Left ventricle myocardium inferior (tissue), 1 donor: ENCODE measurements around the gene PGS1. TPM values are rescaled to one million over a fixed set of nuclear protein-coding genes. Genes with fewer than 3 reads are reported as not detected.

Experiments
- DNase-seq: peaks from one replicate; pipeline ENCODE4 v3.0.0-alpha.2; 2020
- H3K27ac ChIP-seq: fragments of 200-600 bp; replicated peaks from 2 replicates; pipeline ENCODE4 v1.8.0; 2021
- H3K27me3 ChIP-seq: fragments of 200-600 bp; 2 replicates; pipeline ENCODE4 v1.8.0; 2021; ENCODE audit warnings: low read depth
- H3K36me3 ChIP-seq: fragments of 200-600 bp; 2 replicates; pipeline ENCODE4 v1.8.0; 2021
- H3K4me1 ChIP-seq: fragments of 200-600 bp; 2 replicates; pipeline ENCODE4 v1.8.0; 2021
- H3K4me3 ChIP-seq: fragments of 200-600 bp; 2 replicates; pipeline ENCODE4 v1.8.0; 2021; ENCODE audit warnings: mild to moderate bottlenecking, moderate library complexity
- H3K9me3 ChIP-seq: fragments of 200-600 bp; replicated peaks from 2 replicates; pipeline ENCODE4 v1.8.0; 2021
- CTCF ChIP-seq: fragments of 200-600 bp; IDR thresholded peaks from 2 replicates; pipeline ENCODE4 v1.8.0; 2021; ENCODE audit warnings: antibody characterized with exemption, mild to moderate bottlenecking, borderline replicate concordance
- intact Hi-C: fragments of 100-400 bp; cut with micrococcal nuclease; formaldehyde crosslinking; loops from one replicate; pipeline ENCODE4 v1.11.0; 2022
- total RNA-seq: library from RNA; stranded (reverse); fragmentation: NEBNext Ultra II Directional; extraction: Animal tissue kit (Norgen Biotek cat#: 25700); gene quantifications from one replicate; pipeline ENCODE4 v1.2.1, GENCODE V29; 2021
- donor health status: DM: no; HTN: yes; CAD: no; lungs with severe emphysema.

PGS1 gene
- total RNA-seq, 1 donor from 2014 or later, result 17.1 TPM

- H3K4me3 ChIP-seq, result peak overlapping the region; percentile 85
- peak overlapping the region; percentile 97 for H3K27ac ChIP-seq
- peaks cover 58% of the 10 kb centered on the region for H3K4me1 ChIP-seq
- TF ChIP-seq CTCF, result peak; percentile 93
- peak; percentile 92 for DNase-seq
- no peaks in the 10 kb centered on the region for H3K27me3 ChIP-seq
- peaks cover 31% of the 10 kb centered on the region for H3K36me3 ChIP-seq
- intact Hi-C loops, result loop anchor here (10.0 kb wide), 1 partner anchor 64 kb away; no protein-coding TSS in a partner anchor
- H3K9me3 ChIP-seq, result no peaks in the 10 kb centered on the region
Measured at GRCh38 chr17:78360371-78361224, 17.9 kb upstream of the PGS1 start.

- DNase-seq, result no peak
Measured at GRCh38 chr17:78361225-78361701, 17.2 kb upstream of the PGS1 start.

GRCh38 chr17:78362232-78362631 lies 16.2 kb upstream of the PGS1 start:
- no peak for TF ChIP-seq CTCF
- Histone ChIP-seq H3K36me3 (peaks cover 17% of the 10 kb centered on the region), H3K4me1 (peaks cover 56% of the 10 kb centered on the region), H3K27ac (no peak overlapping the region), H3K27me3 (no peaks in the 10 kb centered on the region), H3K9me3 (no peaks in the 10 kb centered on the region), H3K4me3 (no peak overlapping the region)
- intact Hi-C loops, result loop anchor here (10.0 kb wide), 1 partner anchor 63 kb away; no protein-coding TSS in a partner anchor
- DNase-seq, result no peak

More at GRCh38 chr17:78361225-78361701, 17.2 kb upstream of the PGS1 start:
- intact Hi-C loops, result loop anchor here (10.0 kb wide), 1 partner anchor 64 kb away; no protein-coding TSS in a partner anchor
- Histone ChIP-seq H3K27ac (peak overlapping the region; percentile 97), H3K27me3 (no peaks in the 10 kb centered on the region), H3K4me1 (peaks cover 58% of the 10 kb centered on the region), H3K9me3 (no peaks in the 10 kb centered on the region), H3K4me3 (no peak overlapping the region), H3K36me3 (peaks cover 26% of the 10 kb centered on the region)
- TF ChIP-seq CTCF, result no peak

GRCh38 chr17:78362671-78363070 lies 15.8 kb upstream of the PGS1 start:
- H3K9me3 ChIP-seq, result no peaks in the 10 kb centered on the region
- TF ChIP-seq CTCF, result no peak
- no peak overlapping the region for H3K27ac ChIP-seq
- no peaks in the 10 kb centered on the region for H3K27me3 ChIP-seq
- peaks cover 51% of the 10 kb centered on the region for H3K4me1 ChIP-seq
- no peak for DNase-seq
- intact Hi-C loops, result loop anchor here (10.0 kb wide), 1 partner anchor 62 kb away; no protein-coding TSS in a partner anchor
- H3K36me3 ChIP-seq, result peaks cover 12% of the 10 kb centered on the region
- no peak overlapping the region for H3K4me3 ChIP-seq

GRCh38 chr17:78364436-78365281 lies 13.8 kb upstream of the PGS1 start:
- TF ChIP-seq CTCF, result no peak
- intact Hi-C loops, result loop anchor here (10.0 kb wide), 1 partner anchor 60 kb away; no protein-coding TSS in a partner anchor
- peaks cover 32% of the 10 kb centered on the region for H3K4me1 ChIP-seq
- no peaks in the 10 kb centered on the region for H3K9me3 ChIP-seq
- H3K27ac ChIP-seq, result peak overlapping the region; percentile 70
- H3K27me3 ChIP-seq, result no peaks in the 10 kb centered on the region
- H3K36me3 ChIP-seq, result no peaks in the 10 kb centered on the region
- DNase-seq, result no peak
- no peak overlapping the region for H3K4me3 ChIP-seq
